ENCODE measurements around the gene LOXL4. TPM values are rescaled to one million over a fixed set of nuclear protein-coding genes. Genes with fewer than 3 reads are reported as not detected.

The LOXL4 gene
- polyA plus RNA-seq, 3 donors: 0.03 to 0.05 TPM; not detected in 1

- no peak overlapping the region for H3K27ac Mint-ChIP-seq
- no peaks in the 10 kb centered on the region for H3K9me3 ChIP-seq (replicated peaks in 1 of 2; ENCODE audit: control insufficient read depth in 1 of 2, insufficient read depth in 1 of 2, low read length in 2 of 2)
- H3K27me3 Mint-ChIP-seq (ENCODE audit: low read depth in 3 of 3): peaks cover 0 to 1% (median 0%) of the 10 kb centered on the region in 3 donors
- no peaks in the 10 kb centered on the region for H3K4me1 Mint-ChIP-seq
- DNase-seq: no peak
- no peak overlapping the region for H2AFZ ChIP-seq (ENCODE audit: insufficient read depth, low read depth, low read length, poor library complexity, severe bottlenecking)
- H3K79me2 ChIP-seq (ENCODE audit: insufficient read depth, low read length): no peaks in the 10 kb centered on the region
- no CpG with 5 or more reads among the region's 1 CpG for WGBS (ENCODE audit: insufficient coverage)
- H3K27me3 ChIP-seq (ENCODE audit: control insufficient read depth in 2 of 2, insufficient read depth in 2 of 2, low read length in 2 of 2): no peaks in the 10 kb centered on the region
- peaks cover 77 to 100% of the 10 kb centered on the region in 2 donors for H3K36me3 ChIP-seq (replicated peaks in 1 of 2; ENCODE audit: control insufficient read depth in 1 of 2, insufficient read depth in 2 of 2, low read length in 2 of 2)
- H3K4me3 Mint-ChIP-seq: no peak overlapping the region
- no peak overlapping the region for H3K9ac ChIP-seq (ENCODE audit: insufficient read depth, low read length, poor library complexity, severe bottlenecking)
- H3K36me3 Mint-ChIP-seq: peaks cover 78 to 92% of the 10 kb centered on the region in 2 donors
- no peak overlapping the region for H3K4me2 ChIP-seq (replicated peaks; ENCODE audit: extremely low read depth, low read length, poor library complexity, severe bottlenecking)
- H3K9me3 Mint-ChIP-seq: no peaks in the 10 kb centered on the region
- H3K4me1 ChIP-seq (ENCODE audit: control insufficient read depth in 1 of 2, insufficient read depth in 2 of 2, low read length in 2 of 2): no peaks in the 10 kb centered on the region
- no peak overlapping the region for H3K27ac ChIP-seq (ENCODE audit: low read depth in 1 of 2, low read length in 2 of 2)
- peaks cover 9% of the 10 kb centered on the region for H4K20me1 ChIP-seq (ENCODE audit: insufficient read depth, low read length)
- TF ChIP-seq, protein P1, sequence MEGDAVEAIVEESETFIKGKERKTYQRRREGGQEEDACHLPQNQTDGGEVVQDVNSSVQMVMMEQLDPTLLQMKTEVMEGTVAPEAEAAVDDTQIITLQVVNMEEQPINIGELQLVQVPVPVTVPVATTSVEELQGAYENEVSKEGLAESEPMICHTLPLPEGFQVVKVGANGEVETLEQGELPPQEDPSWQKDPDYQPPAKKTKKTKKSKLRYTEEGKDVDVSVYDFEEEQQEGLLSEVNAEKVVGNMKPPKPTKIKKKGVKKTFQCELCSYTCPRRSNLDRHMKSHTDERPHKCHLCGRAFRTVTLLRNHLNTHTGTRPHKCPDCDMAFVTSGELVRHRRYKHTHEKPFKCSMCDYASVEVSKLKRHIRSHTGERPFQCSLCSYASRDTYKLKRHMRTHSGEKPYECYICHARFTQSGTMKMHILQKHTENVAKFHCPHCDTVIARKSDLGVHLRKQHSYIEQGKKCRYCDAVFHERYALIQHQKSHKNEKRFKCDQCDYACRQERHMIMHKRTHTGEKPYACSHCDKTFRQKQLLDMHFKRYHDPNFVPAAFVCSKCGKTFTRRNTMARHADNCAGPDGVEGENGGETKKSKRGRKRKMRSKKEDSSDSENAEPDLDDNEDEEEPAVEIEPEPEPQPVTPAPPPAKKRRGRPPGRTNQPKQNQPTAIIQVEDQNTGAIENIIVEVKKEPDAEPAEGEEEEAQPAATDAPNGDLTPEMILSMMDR (IDR thresholded peaks at IDR 0.05): no peak
- H3K4me3 ChIP-seq (replicated peaks in 1 of 3; ENCODE audit: low read depth in 2 of 3, low read length in 3 of 3): no peak overlapping the region
- intact Hi-C loops (cut with micrococcal nuclease): no loop called here
Observed at GRCh38 chr10:98238391-98238790, 29.6 kb downstream of the LOXL4 start.

GRCh38 chr10:98236862-98237261 lies 31.1 kb downstream of the LOXL4 start:
- intact Hi-C loops (cut with micrococcal nuclease): no loop called here
- Mint-ChIP-seq H3K27ac (no peak overlapping the region), H3K9me3 (no peaks in the 10 kb centered on the region), H3K4me1 (no peaks in the 10 kb centered on the region), H3K4me3 (no peak overlapping the region), H3K36me3 (peaks cover 72 to 87% of the 10 kb centered on the region in 2 donors), H3K27me3 (ENCODE audit: low read depth in 3 of 3) (peaks cover 0 to 1% (median 0%) of the 10 kb centered on the region in 3 donors)
- Histone ChIP-seq H3K27ac (ENCODE audit: low read depth in 1 of 2, low read length in 2 of 2) (no peak overlapping the region), H3K36me3 (replicated peaks in 1 of 2; ENCODE audit: control insufficient read depth in 1 of 2, insufficient read depth in 2 of 2, low read length in 2 of 2) (peaks cover 74 to 100% of the 10 kb centered on the region in 2 donors), H3K4me1 (ENCODE audit: control insufficient read depth in 1 of 2, insufficient read depth in 2 of 2, low read length in 2 of 2) (no peaks in the 10 kb centered on the region), H3K4me2 (replicated peaks; ENCODE audit: extremely low read depth, low read length, poor library complexity, severe bottlenecking) (no peak overlapping the region), H3K9ac (ENCODE audit: insufficient read depth, low read length, poor library complexity, severe bottlenecking) (no peak overlapping the region), H4K20me1 (ENCODE audit: insufficient read depth, low read length) (peaks cover 20% of the 10 kb centered on the region), H3K27me3 (ENCODE audit: control insufficient read depth in 2 of 2, insufficient read depth in 2 of 2, low read length in 2 of 2) (no peaks in the 10 kb centered on the region), H3K9me3 (replicated peaks in 1 of 2; ENCODE audit: control insufficient read depth in 1 of 2, insufficient read depth in 1 of 2, low read length in 2 of 2) (no peaks in the 10 kb centered on the region), H3K4me3 (replicated peaks in 1 of 3; ENCODE audit: low read depth in 2 of 3, low read length in 3 of 3) (no peak overlapping the region), H2AFZ (ENCODE audit: insufficient read depth, low read depth, low read length, poor library complexity, severe bottlenecking) (no peak overlapping the region), H3K79me2 (ENCODE audit: insufficient read depth, low read length) (no peaks in the 10 kb centered on the region)
- 100% methylated on average over 1 of the region's 5 CpGs for WGBS (ENCODE audit: insufficient coverage)
- DNase-seq: no peak
- TF ChIP-seq, protein P1 (IDR thresholded peaks at IDR 0.05): no peak
